Left lung (tissue), 10 donors: ENCODE results near the gene GPR3. TPM values are rescaled to one million over a fixed set of nuclear protein-coding genes. Genes with fewer than 3 reads are reported as not detected.

Experiments used
- ATAC-seq: fragments of 200-7000 bp; cut with Tn5 transposase; one replicate; pipeline ENCODE4 v1.9.1; 2020; ENCODE audit warnings: moderate library complexity
- DNase-seq, 4 donors: peaks; one replicate each; pipeline ENCODE4 v3.0.0-alpha.2; 2013 to 2020
- H3K27ac ChIP-seq, 2 donors: fragments of 200-600 bp; sonication (generic) in 1 of 2; one replicate each; pipeline versions ENCODE4 v1.5.0 to v1.8.0; 2020 to 2021
- H3K27me3 ChIP-seq, 2 donors: fragments of 200-600 bp; sonication (generic) in 1 of 2; one replicate each; pipeline versions ENCODE4 v1.5.0 to v1.8.0; 2020 to 2021
- H3K36me3 ChIP-seq, 2 donors: fragments of 200-600 bp; sonication (generic) in 1 of 2; one replicate each; pipeline versions ENCODE4 v1.5.0 to v1.8.0; 2020 to 2021
- H3K4me1 ChIP-seq, 2 donors: fragments of 200-600 bp; one replicate each; pipeline ENCODE4 v1.8.0; 2021
- H3K4me3 ChIP-seq, 2 donors: fragments of 200-600 bp; sonication (generic) in 1 of 2; one replicate each; pipeline versions ENCODE4 v1.5.0 to v1.8.0; 2020 to 2021; ENCODE audit warnings: mild to moderate bottlenecking in 1 of 2
- H3K9me3 ChIP-seq, 2 donors: fragments of 200-600 bp; sonication (generic) in 1 of 2; one replicate each; pipeline versions ENCODE4 v1.5.0 to v1.8.0; 2020 to 2021
- intact Hi-C, 2 donors: fragments of 100-400 bp; cut with DNase I; formaldehyde crosslinking; loops; one replicate each; pipeline versions ENCODE4 v1.11.2 to v1.14.2; 2022
- polyA plus RNA-seq, 6 donors: library from polyadenylated mRNA; unstranded; fragments of 120-200 nt; gene quantifications; one replicate each; pipeline ENCODE4 v1.2.1, GENCODE V29; 2013; ENCODE audit not compliant: insufficient read length in 6 of 6
- total RNA-seq, 2 donors: library from RNA; stranded (reverse); fragmentation: NEBNext Ultra II Directional; extraction: Animal tissue kit (Norgen Biotek cat#: 25700); gene quantifications; one replicate each; pipeline ENCODE4 v1.2.1, GENCODE V29; 2021
- TF ChIP-seq, protein P1 (sequence below), 2 donors: fragments of 200-600 bp; sonication (generic) in 1 of 2; IDR thresholded peaks; one replicate each; pipeline versions ENCODE4 v1.5.0 to v1.8.0; 2021; ENCODE audit warnings: antibody characterized with exemption in 2 of 2
- donor health status: DM: no; HTN: yes; CAD: no.
- donor health status: DM: no; HTN: no; CAD: no.

GPR3 gene
- total and polyA plus RNA-seq, 8 donors, result 0.16 to 1.7 (median 0.97) TPM

DNA sequence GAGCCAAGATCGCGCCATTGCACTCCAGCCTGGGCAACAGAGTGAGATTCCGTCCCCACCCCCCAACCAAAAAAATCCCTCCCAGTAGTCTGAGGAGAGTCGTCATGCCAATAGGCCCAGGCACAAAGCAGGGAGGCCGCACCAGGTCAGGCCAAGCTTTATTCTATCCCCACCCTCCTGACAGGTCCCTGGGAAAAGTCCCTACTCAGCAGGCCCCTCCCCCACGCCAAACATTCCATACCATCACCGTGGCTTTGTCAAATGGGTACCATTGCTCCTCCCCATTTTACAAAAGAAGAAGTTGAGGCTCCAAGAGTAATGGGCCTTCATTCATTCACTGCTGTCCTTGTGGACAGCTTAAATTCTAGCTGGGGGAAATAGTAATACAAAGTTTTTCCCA, 5.3 kb downstream of the GPR3 start:
- Histone ChIP-seq H3K4me1 (peaks cover 7 to 42% of the 10 kb centered on the region in 2 donors), H3K9me3 (no peaks in the 10 kb centered on the region), H3K4me3 (no peak overlapping the region), H3K27ac (no peak overlapping the region), H3K36me3 (no peaks in the 10 kb centered on the region), H3K27me3 (peaks cover 0 to 2% of the 10 kb centered on the region in 2 donors)
- DNase-seq (no peak), ATAC-seq (no peak)
- intact Hi-C loops, result loop anchor here in 1 of 2 donors (10.0 kb wide), 1 partner anchor 93 kb away; no protein-coding TSS in a partner anchor
- TF ChIP-seq, protein P1, sequence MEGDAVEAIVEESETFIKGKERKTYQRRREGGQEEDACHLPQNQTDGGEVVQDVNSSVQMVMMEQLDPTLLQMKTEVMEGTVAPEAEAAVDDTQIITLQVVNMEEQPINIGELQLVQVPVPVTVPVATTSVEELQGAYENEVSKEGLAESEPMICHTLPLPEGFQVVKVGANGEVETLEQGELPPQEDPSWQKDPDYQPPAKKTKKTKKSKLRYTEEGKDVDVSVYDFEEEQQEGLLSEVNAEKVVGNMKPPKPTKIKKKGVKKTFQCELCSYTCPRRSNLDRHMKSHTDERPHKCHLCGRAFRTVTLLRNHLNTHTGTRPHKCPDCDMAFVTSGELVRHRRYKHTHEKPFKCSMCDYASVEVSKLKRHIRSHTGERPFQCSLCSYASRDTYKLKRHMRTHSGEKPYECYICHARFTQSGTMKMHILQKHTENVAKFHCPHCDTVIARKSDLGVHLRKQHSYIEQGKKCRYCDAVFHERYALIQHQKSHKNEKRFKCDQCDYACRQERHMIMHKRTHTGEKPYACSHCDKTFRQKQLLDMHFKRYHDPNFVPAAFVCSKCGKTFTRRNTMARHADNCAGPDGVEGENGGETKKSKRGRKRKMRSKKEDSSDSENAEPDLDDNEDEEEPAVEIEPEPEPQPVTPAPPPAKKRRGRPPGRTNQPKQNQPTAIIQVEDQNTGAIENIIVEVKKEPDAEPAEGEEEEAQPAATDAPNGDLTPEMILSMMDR (IDR thresholded peaks at IDR 0.05), result no peak

DNA sequence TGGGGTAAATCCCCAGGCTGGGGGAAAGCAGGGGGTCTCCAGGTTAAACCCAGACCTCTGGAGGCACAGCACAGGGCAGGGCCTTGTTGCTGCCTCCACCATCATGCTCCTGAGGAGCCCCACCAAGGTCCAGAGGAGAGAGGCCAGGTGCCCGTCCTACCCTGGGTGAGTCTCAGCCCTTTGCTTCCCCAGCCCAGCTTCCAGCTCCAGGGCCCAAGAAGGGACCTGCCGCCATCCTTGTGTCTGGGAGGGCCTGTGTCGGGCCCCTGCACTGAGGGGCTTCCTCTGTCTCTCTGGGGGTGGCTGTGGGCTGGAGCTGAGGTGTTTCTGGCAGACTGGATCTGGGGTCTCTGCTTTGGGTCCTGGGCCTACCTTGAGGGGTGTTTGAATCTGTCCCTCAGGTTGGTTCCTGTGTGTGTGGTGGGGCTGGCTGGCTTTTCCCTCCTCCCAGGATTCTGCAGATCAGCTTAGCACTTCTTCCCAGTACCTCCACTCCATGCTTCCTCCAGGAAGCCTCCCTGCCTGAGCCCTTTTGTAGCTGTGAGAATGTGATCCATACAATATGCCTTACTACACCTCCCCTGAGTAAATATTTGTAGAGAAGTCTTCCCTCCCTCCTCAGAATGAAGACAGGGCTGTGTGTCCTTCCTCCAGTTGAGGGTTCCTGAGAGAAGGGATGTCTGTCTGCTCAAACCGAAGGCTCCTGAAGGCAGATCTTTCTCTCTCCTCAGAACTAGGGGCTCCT, 6.2 kb downstream of the GPR3 start:
- DNase-seq, result no peak
- Histone ChIP-seq H3K4me1 (peaks cover 11 to 45% of the 10 kb centered on the region in 2 donors), H3K4me3 (no peak overlapping the region), H3K9me3 (no peaks in the 10 kb centered on the region), H3K27me3 (no peaks in the 10 kb centered on the region), H3K27ac (no peak overlapping the region), H3K36me3 (no peaks in the 10 kb centered on the region)
- no peak for ATAC-seq
- TF ChIP-seq, protein P1 (IDR thresholded peaks at IDR 0.05), result no peak
- intact Hi-C loops, result loop anchor here in 1 of 2 donors (10.0 kb wide), 1 partner anchor 94 kb away; no protein-coding TSS in a partner anchor

DNA sequence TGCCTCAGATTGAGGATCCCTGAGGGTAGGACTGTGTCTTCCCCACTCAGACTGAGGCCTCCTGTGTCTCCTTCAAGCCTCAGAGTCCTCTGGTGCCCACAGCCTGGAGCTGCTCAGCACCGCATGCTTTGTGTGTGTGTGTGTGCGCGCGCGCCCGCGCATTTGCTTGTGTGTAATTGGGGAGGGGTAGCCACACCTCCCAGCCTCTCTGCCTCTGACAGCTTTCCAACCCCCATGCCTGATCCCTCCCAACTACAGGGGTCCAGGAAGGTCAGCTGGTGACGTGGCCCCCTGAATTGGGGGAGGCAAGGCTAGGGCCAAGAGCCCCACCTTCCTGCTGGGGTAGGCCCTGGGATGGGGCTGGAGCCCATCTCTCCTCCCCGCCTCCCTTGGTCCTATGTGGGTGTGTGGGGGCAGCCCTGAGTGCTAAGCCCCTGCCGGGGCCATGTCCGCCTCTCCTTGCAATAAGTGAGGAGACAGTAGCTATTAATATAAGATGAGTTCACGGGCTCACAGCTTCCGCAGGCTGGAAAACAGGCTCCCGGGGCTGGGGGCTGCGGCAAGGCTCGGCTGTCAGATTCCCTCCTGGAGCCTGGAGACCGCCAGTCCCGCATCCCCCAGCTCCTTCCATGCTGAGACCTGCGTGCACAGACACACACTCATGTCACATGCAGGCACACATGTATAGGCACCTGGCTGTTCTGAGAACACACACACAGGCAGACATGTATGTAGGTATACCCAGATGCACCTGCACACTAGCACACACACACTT, 7.0 kb downstream of the GPR3 start:
- TF ChIP-seq, protein P1 (IDR thresholded peaks at IDR 0.05), result no peak
- H3K27me3 ChIP-seq, result no peaks in the 10 kb centered on the region
- intact Hi-C loops, result loop anchor here (5.0 to 10.0 kb wide), 3 partner anchors 95 to 265 kb away; no protein-coding TSS in a partner anchor
- peaks cover 0 to under 1% of the 10 kb centered on the region in 2 donors for H3K36me3 ChIP-seq
- H3K9me3 ChIP-seq, result no peaks in the 10 kb centered on the region
- H3K4me3 ChIP-seq, result no peak overlapping the region
- ATAC-seq (no peak), DNase-seq (peak in 1 of 4 donors; percentile 28)
- peaks cover 18 to 53% of the 10 kb centered on the region in 2 donors for H3K4me1 ChIP-seq
- no peak overlapping the region for H3K27ac ChIP-seq

- Histone ChIP-seq H3K4me1 (peaks cover 25 to 56% of the 10 kb centered on the region in 2 donors), H3K36me3 (peaks cover 0 to 9% of the 10 kb centered on the region in 2 donors), H3K27ac (no peak overlapping the region), H3K4me3 (no peak overlapping the region), H3K27me3 (no peaks in the 10 kb centered on the region), H3K9me3 (no peaks in the 10 kb centered on the region)
- TF ChIP-seq, protein P1 (IDR thresholded peaks at IDR 0.05), result no peak
- intact Hi-C loops, result loop anchor here in 1 of 2 donors (5.0 to 10.0 kb wide), 2 partner anchors 207 to 264 kb away; no protein-coding TSS in a partner anchor
- ATAC-seq (no peak), DNase-seq (peak in 1 of 4 donors; percentile 24)
These were observed 7.9 kb downstream of the GPR3 start for GRCh38 chr1:27400082-27400962.
